Measurements from ENCODE around the gene CRB3. TPM values are rescaled to one million over a fixed set of nuclear protein-coding genes. Genes with fewer than 3 reads are reported as not detected.

The CRB3 gene
- total RNA-seq, 1 experiment from 2014 or later: 5.5 TPM

GRCh38 chr19:6470173-6470572 is 6.1 kb downstream of the CRB3 start:
- Histone ChIP-seq H3K27me3 (ENCODE audit: control insufficient read depth, insufficient read depth, low read length) (peaks cover 13% of the 10 kb centered on the region), H3K36me3 (replicated peaks; ENCODE audit: control insufficient read depth, insufficient read depth, low read length) (peaks cover 4% of the 10 kb centered on the region), H3K4me3 (ENCODE audit: insufficient read depth, low read depth, low read length) (no peak overlapping the region)
- DNase-seq: peak; percentile 74

DNA sequence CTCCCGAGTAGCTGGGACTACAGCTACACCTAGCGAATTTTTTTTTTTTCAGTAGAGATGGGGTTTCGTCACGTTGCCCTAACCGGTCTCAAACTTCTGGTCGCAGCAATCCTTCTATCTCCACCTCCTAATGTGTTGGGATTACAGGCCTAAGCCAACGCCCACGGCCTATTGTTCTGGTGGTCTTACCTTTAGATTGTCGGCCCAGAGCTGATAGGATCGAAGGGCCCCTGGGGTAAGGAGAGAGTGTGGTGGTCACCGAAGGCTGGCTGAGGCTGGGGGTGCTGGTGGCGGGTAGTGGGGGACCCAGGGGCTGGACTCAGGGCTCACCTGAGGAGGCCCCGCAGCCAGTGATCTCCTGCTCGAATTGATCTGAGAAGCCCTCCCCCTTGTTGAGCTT is 7.0 kb downstream of the CRB3 start:
- H3K4me3 ChIP-seq (ENCODE audit: insufficient read depth, low read depth, low read length): no peak overlapping the region
- peaks cover 4% of the 10 kb centered on the region for H3K36me3 ChIP-seq (replicated peaks; ENCODE audit: control insufficient read depth, insufficient read depth, low read length)
- H3K27me3 ChIP-seq (ENCODE audit: control insufficient read depth, insufficient read depth, low read length): peaks cover 16% of the 10 kb centered on the region
- peak; percentile 47 for DNase-seq

DNA sequence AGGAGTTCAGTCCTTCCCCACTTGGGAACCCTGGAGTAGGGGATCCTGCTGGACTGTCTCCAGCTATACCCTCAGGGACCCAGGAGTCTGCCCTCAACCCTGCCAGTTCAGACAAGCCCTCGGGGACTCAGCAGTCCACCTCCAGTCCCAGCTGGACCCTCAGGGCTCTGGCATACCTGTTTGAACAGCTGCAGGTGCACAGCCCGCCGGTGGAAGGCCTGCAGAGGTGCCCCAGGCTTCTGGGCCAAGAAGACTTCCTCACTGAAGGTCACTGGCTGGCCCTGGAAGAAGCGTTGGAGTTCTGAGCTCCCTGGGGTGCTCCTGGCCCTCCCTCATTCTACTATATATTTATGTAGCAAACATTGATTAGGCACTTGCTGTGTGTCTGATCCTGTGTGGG is 8.6 kb downstream of the CRB3 start:
- Histone ChIP-seq H3K27me3 (ENCODE audit: control insufficient read depth, insufficient read depth, low read length) (peaks cover 20% of the 10 kb centered on the region), H3K4me3 (ENCODE audit: insufficient read depth, low read depth, low read length) (no peak overlapping the region), H3K36me3 (replicated peaks; ENCODE audit: control insufficient read depth, insufficient read depth, low read length) (peaks cover 3% of the 10 kb centered on the region; the same call in 1 of the 2 replicates)
- no peak for DNase-seq

GRCh38 chr19:6473647-6474046 is 9.6 kb downstream of the CRB3 start:
- peaks cover 20% of the 10 kb centered on the region for H3K27me3 ChIP-seq (ENCODE audit: control insufficient read depth, insufficient read depth, low read length)
- H3K4me3 ChIP-seq (ENCODE audit: insufficient read depth, low read depth, low read length): no peak overlapping the region
- no peak for DNase-seq
- H3K36me3 ChIP-seq (replicated peaks; ENCODE audit: control insufficient read depth, insufficient read depth, low read length): no peaks in the 10 kb centered on the region

GRCh38 chr19:6475321-6476108 is 11.4 kb downstream of the CRB3 start:
- peak; percentile 88 for DNase-seq
- no peaks in the 10 kb centered on the region for H3K36me3 ChIP-seq (replicated peaks; ENCODE audit: control insufficient read depth, insufficient read depth, low read length)
- peaks cover 22% of the 10 kb centered on the region for H3K27me3 ChIP-seq (ENCODE audit: control insufficient read depth, insufficient read depth, low read length)
- H3K4me3 ChIP-seq (ENCODE audit: insufficient read depth, low read depth, low read length): peak overlapping the region; percentile 70

DNA sequence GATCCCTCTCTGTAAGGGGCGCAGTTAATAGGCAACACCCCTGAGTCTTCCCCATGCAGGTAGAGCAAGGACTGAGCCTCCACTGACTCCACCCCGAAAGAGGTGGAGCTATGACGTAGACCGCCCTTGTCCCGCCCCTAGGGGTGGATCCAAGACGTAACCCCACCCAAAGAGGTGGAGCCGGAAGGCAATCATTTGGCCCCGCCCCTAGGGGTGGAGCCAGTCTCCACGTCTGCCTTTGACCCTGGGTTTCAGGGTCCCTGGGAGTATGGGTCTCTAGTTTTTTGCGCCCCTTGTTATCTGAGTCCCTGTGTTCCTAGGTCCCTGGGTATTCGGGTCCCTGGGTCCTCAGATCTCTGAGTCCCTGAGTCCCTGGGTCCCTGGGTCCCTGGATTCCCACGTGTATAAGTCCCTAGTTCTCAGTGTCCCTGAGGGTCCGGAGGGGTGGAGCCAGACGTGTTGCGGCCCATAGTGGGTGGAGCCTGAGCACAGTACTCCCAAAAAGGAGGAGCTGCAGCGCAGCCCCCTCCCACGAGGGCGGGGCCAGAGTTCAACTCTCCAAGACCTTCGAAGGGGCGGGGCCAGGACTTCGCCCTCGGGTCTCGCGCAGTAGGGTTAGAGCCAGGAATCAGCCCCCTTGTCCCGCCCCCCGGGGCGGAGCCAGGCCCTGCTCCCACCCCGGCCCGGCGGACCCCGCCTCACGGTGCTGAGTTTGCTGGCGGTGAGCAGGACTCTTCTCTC is 12.3 kb downstream of the CRB3 start:
- Histone ChIP-seq H3K27me3 (ENCODE audit: control insufficient read depth, insufficient read depth, low read length) (peaks cover 22% of the 10 kb centered on the region), H3K36me3 (replicated peaks; ENCODE audit: control insufficient read depth, insufficient read depth, low read length) (no peaks in the 10 kb centered on the region), H3K4me3 (ENCODE audit: insufficient read depth, low read depth, low read length) (peak overlapping the region; percentile 70)
- DNase-seq: peak; percentile 100

DNA sequence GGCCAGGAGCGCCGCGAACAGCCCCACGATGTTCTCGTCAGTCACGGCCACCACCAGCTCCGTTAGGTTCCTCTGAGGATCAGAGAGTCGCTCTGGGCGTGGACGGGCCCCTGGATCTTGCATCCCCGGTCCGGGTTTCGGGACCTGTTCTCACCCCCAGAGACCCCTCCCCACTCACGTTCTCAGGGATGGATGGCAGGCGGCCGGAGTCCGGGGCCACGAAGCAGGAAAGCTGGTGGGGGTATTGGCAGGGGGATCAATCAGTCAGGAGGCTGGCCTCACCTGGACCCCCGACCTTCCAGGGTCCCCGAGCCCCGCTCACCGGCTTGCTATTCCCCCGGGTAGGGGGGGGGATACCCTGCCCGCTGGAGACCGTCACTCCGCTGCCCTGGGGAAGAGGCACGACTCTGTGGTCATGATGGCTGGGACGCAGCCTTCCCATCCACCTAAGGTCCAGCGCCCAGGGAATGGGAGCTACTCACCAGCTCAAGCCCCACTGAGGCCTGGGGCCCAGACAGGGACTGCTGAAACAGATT is 12.9 kb downstream of the CRB3 start:
- H3K27me3 ChIP-seq (ENCODE audit: control insufficient read depth, insufficient read depth, low read length): peaks cover 22% of the 10 kb centered on the region
- H3K4me3 ChIP-seq (ENCODE audit: insufficient read depth, low read depth, low read length): peak overlapping the region; percentile 56
- H3K36me3 ChIP-seq (replicated peaks; ENCODE audit: control insufficient read depth, insufficient read depth, low read length): no peaks in the 10 kb centered on the region
- DNase-seq: peak; percentile 76

- DNase-seq: peak; percentile 39
- Histone ChIP-seq H3K27me3 (ENCODE audit: control insufficient read depth, insufficient read depth, low read length) (peaks cover 22% of the 10 kb centered on the region), H3K4me3 (ENCODE audit: insufficient read depth, low read depth, low read length) (no peak overlapping the region), H3K36me3 (replicated peaks; ENCODE audit: control insufficient read depth, insufficient read depth, low read length) (no peaks in the 10 kb centered on the region)
Measured at GRCh38 chr19:6478815-6479214, 14.7 kb downstream of the CRB3 start.

DNA sequence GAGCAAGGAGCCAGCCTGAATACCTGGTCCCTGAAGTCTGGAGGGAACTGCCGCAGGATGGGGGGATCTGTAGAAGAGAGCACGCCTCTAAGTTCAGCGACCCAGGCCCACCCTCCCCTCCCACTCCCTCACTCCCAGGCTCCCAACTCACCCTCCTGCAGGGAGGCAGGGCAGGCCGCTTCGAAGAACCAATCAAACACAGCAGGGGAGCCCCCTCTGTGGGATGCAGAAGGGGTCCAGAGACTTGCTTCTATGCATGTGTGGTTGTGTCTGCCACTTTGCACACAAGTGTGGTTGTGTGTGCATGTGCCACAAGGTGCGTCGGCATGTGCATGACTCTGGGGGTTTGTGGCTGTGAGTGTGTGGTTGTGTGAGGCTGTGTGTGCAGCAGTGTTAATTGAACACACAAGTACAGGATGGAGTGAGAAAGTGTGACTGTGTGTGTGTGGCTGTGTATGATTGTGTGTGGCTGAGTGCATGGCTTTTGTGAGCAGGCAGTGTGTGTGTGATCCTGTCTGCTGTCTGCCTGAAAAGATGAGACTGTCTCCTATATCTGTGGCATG is 15.8 kb downstream of the CRB3 start:
- peaks cover 16% of the 10 kb centered on the region for H3K27me3 ChIP-seq (ENCODE audit: control insufficient read depth, insufficient read depth, low read length)
- DNase-seq: peak; percentile 45
- H3K36me3 ChIP-seq (replicated peaks; ENCODE audit: control insufficient read depth, insufficient read depth, low read length): no peaks in the 10 kb centered on the region
- H3K4me3 ChIP-seq (ENCODE audit: insufficient read depth, low read depth, low read length): no peak overlapping the region

DNA sequence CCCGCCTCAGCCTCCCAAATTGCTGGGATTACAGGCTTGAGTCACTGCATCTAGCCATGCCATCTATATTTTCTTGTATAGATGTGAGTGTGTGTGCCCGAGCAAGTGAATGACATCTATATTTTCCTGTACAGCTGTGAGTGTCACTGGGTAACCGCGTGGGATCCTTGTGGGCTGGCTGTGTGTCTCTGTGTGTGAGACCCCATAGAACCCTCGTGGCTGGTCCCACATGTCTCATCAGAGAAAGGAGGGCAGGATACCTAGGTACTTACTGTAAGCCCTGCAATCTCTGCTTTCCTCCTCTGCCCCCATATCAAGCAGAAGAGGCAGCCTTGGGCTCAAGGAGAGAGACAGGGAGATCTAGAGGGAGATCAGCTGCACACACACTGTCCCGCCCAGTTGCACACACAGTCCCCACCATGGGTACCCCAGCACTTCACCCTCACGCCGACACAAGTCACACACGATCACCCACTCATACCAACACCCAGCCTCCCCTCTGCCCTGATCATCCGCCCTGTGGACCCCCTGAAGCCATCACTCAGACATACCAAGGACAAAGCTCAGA is 16.9 kb downstream of the CRB3 start:
- peak; percentile 19 for DNase-seq
- H3K27me3 ChIP-seq (ENCODE audit: control insufficient read depth, insufficient read depth, low read length): peaks cover 6% of the 10 kb centered on the region; the same call in 1 of the 2 replicates
- H3K4me3 ChIP-seq (ENCODE audit: insufficient read depth, low read depth, low read length): no peak overlapping the region
- H3K36me3 ChIP-seq (replicated peaks; ENCODE audit: control insufficient read depth, insufficient read depth, low read length): no peaks in the 10 kb centered on the region

GRCh38 chr19:6481541-6482342 is 17.7 kb downstream of the CRB3 start, which contains the start of gene DENND1C:
DENND1C (minus strand) TSS chr19:6481787; CDS start chr19:6481695, 92 bp downstream.
- Histone ChIP-seq H3K4me3 (ENCODE audit: insufficient read depth, low read depth, low read length) (no peak within 1 kb of the TSS), H3K27me3 (ENCODE audit: control insufficient read depth, insufficient read depth, low read length) (peaks cover 6% of the 10 kb centered on the region; the same call in 1 of the 2 replicates), H3K36me3 (replicated peaks; ENCODE audit: control insufficient read depth, insufficient read depth, low read length) (no peaks in the 10 kb centered on the region)
- DNase-seq: peak; percentile 81

- peaks cover 1% of the 10 kb centered on the region; the same call in 1 of the 2 replicates for H3K27me3 ChIP-seq (ENCODE audit: control insufficient read depth, insufficient read depth, low read length)
- no peaks in the 10 kb centered on the region for H3K36me3 ChIP-seq (replicated peaks; ENCODE audit: control insufficient read depth, insufficient read depth, low read length)
- no peak overlapping the region for H3K4me3 ChIP-seq (ENCODE audit: insufficient read depth, low read depth, low read length)
- DNase-seq: no peak
Measured at GRCh38 chr19:6482343-6482686, 18.2 kb downstream of the CRB3 start.

DNA sequence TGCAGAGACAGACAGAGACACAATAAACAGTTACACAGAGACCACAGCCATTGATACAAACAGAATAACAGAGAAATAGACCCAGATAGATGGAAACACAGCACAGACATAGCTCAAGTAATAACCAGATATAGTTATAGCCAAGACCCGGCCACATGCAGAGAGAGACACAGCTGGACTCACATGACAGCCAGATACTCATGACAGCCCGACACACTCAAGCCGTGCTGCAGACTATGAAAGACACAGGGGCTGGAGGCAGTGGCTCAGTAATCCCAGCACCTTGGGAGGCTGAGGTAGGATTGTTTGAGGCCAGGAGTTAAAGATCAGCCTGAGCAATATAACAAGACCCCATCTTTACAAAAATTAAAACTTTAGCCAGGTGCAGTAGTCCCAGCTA is 19.2 kb downstream of the CRB3 start:
- peaks cover 1% of the 10 kb centered on the region; the same call in 1 of the 2 replicates for H3K27me3 ChIP-seq (ENCODE audit: control insufficient read depth, insufficient read depth, low read length)

DNA sequence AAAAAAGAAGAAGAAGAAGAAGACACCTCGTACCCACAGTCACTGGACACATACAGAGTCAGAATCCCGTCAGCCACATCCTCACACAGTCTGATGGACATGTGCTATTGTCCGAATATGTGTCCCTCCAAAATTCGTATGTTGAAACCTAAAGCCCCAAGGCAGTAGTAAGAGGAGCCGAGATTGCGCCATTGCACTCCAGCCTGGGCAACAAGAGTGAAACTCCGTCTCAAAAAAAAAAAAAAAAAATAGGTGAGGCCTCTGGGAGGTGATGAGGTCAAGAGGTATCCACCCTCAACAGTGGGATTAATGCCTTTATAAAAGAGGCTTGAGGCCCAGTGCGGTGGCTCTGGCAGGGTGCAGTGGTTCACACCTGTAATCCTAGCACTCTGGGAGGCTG is 20.2 kb downstream of the CRB3 start:
- Histone ChIP-seq H3K36me3 (replicated peaks; ENCODE audit: control insufficient read depth, insufficient read depth, low read length) (no peaks in the 10 kb centered on the region), H3K4me3 (ENCODE audit: insufficient read depth, low read depth, low read length) (no peak overlapping the region), H3K27me3 (ENCODE audit: control insufficient read depth, insufficient read depth, low read length) (no peaks in the 10 kb centered on the region; the same call in 1 of the 2 replicates)
- DNase-seq: no peak

More for the DNA sequence above, 19.2 kb downstream of the CRB3 start:
- no peak overlapping the region for H3K4me3 ChIP-seq (ENCODE audit: insufficient read depth, low read depth, low read length)
- no peaks in the 10 kb centered on the region for H3K36me3 ChIP-seq (replicated peaks; ENCODE audit: control insufficient read depth, insufficient read depth, low read length)
- no peak for DNase-seq

All from H7 (cell line).